ENCODE measurements around the gene DAND5. TPM values are rescaled to one million over a fixed set of nuclear protein-coding genes. Genes with fewer than 3 reads are reported as not detected.

The DAND5 gene
- total and polyA plus RNA-seq, 9 of the 15 experiments (the other 6 are each of a cell fraction or from before 2014, with no cell fraction given): 0.22 to 0.83 (median 0.60) TPM

GRCh38 chr19:12945479-12946091 is 23.8 kb upstream of the DAND5 start, which contains the start of gene RAD23A (continued):
- TF ChIP-seq ZNF165 (CRISPR knock-in tag; IDR thresholded peaks at IDR 0.05; ENCODE audit: borderline replicate concordance): 0 out of 2 replicates have a peak, but pooled peaks have one; percentile 53
- TF ChIP-seq, protein P1, sequence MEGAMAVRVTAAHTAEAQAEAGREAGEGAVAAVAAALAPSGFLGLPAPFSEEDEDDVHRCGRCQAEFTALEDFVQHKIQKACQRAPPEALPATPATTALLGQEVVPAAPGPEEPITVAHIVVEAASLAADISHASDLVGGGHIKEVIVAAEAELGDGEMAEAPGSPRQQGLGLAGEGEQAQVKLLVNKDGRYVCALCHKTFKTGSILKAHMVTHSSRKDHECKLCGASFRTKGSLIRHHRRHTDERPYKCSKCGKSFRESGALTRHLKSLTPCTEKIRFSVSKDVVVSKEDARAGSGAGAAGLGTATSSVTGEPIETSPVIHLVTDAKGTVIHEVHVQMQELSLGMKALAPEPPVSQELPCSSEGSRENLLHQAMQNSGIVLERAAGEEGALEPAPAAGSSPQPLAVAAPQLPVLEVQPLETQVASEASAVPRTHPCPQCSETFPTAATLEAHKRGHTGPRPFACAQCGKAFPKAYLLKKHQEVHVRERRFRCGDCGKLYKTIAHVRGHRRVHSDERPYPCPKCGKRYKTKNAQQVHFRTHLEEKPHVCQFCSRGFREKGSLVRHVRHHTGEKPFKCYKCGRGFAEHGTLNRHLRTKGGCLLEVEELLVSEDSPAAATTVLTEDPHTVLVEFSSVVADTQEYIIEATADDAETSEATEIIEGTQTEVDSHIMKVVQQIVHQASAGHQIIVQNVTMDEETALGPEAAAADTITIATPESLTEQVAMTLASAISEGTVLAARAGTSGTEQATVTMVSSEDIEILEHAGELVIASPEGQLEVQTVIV (CRISPR knock-in tag; IDR thresholded peaks at IDR 0.05; ENCODE audit: borderline replicate concordance): no peak
- no peak for TF ChIP-seq RBBP5 (IDR thresholded peaks at IDR 0.05; ENCODE audit: borderline replicate concordance, insufficient read depth, low read length, poor library complexity, severe bottlenecking)
- TF ChIP-seq KLF13 (tag; IDR thresholded peaks at IDR 0.05; ENCODE audit: borderline replicate concordance, low read depth): peak; percentile 84; the same call in 1 of the 2 replicates
- no peak for TF ChIP-seq RNF2 (IDR thresholded peaks at IDR 0.05)
- TF ChIP-seq ZNF134 (CRISPR knock-in tag; conservative IDR thresholded peaks at IDR 0.05): no peak
- TF ChIP-seq, protein P2, sequence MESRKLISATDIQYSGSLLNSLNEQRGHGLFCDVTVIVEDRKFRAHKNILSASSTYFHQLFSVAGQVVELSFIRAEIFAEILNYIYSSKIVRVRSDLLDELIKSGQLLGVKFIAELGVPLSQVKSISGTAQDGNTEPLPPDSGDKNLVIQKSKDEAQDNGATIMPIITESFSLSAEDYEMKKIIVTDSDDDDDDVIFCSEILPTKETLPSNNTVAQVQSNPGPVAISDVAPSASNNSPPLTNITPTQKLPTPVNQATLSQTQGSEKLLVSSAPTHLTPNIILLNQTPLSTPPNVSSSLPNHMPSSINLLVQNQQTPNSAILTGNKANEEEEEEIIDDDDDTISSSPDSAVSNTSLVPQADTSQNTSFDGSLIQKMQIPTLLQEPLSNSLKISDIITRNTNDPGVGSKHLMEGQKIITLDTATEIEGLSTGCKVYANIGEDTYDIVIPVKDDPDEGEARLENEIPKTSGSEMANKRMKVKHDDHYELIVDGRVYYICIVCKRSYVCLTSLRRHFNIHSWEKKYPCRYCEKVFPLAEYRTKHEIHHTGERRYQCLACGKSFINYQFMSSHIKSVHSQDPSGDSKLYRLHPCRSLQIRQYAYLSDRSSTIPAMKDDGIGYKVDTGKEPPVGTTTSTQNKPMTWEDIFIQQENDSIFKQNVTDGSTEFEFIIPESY (CRISPR knock-in tag; IDR thresholded peaks at IDR 0.05): peak; percentile 97
- peak; percentile 99 for TF ChIP-seq ATF7 (IDR thresholded peaks at IDR 0.05)
- TF ChIP-seq RFX5 (IDR thresholded peaks at IDR 0.05; ENCODE audit: low read depth, low read length): peak; percentile 72; the same call in 1 of the 2 replicates
- TF ChIP-seq ARNT (IDR thresholded peaks at IDR 0.05): 0 out of 4 replicates have a peak, but pooled peaks of 1 of the 2 experiments have one; percentile 16
- peak; percentile 38; the same call in 1 of the 2 replicates for TF ChIP-seq ZC3H11A (IDR thresholded peaks at IDR 0.05; ENCODE audit: low read depth, low read length)
- peak; percentile 73; the same call in 1 of the 2 replicates for TF ChIP-seq FOXP1 (CRISPR knock-in tag; IDR thresholded peaks at IDR 0.05)
- no peak for TF ChIP-seq KLF10 (CRISPR knock-in tag; IDR thresholded peaks at IDR 0.05)
- TF ChIP-seq NCOA4 (IDR thresholded peaks at IDR 0.05; ENCODE audit: partially characterized antibody): no peak
- TF ChIP-seq ZNF785 (CRISPR knock-in tag; IDR thresholded peaks at IDR 0.05): no peak
- TF ChIP-seq FOSL1 (tag; conservative IDR thresholded peaks at IDR 0.05): peak; percentile 68
- TF ChIP-seq, protein P3, sequence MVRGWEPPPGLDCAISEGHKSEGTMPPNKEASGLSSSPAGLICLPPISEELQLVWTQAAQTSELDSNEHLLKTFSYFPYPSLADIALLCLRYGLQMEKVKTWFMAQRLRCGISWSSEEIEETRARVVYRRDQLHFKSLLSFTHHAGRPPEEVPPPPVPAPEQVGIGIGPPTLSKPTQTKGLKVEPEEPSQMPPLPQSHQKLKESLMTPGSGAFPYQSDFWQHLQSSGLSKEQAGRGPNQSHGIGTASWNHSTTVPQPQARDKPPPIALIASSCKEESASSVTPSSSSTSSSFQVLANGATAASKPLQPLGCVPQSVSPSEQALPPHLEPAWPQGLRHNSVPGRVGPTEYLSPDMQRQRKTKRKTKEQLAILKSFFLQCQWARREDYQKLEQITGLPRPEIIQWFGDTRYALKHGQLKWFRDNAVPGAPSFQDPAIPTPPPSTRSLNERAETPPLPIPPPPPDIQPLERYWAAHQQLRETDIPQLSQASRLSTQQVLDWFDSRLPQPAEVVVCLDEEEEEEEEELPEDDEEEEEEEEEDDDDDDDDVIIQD (CRISPR knock-in tag; IDR thresholded peaks at IDR 0.05): 0 out of 2 replicates have a peak, but pooled peaks have one; percentile 24
- TF ChIP-seq LCOR (CRISPR knock-in tag; IDR thresholded peaks at IDR 0.05): no peak
- no peak for TF ChIP-seq NFATC3 (IDR thresholded peaks at IDR 0.05)
- TF ChIP-seq, protein P4, sequence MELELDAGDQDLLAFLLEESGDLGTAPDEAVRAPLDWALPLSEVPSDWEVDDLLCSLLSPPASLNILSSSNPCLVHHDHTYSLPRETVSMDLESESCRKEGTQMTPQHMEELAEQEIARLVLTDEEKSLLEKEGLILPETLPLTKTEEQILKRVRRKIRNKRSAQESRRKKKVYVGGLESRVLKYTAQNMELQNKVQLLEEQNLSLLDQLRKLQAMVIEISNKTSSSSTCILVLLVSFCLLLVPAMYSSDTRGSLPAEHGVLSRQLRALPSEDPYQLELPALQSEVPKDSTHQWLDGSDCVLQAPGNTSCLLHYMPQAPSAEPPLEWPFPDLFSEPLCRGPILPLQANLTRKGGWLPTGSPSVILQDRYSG (tag; conservative IDR thresholded peaks at IDR 0.05; ENCODE audit: low read depth): 0 out of 2 replicates have a peak, but pooled peaks have one; percentile 61
- TF ChIP-seq TAF9B (IDR thresholded peaks at IDR 0.05; ENCODE audit: partially characterized antibody): peak; percentile 79
- no peak for TF ChIP-seq RBM34 (IDR thresholded peaks at IDR 0.05; ENCODE audit: borderline replicate concordance, insufficient read depth, low read length)

Measured in K562 (cell line).